Measurements from ENCODE around the gene SLC27A1. TPM values are rescaled to one million over a fixed set of nuclear protein-coding genes. Genes with fewer than 3 reads are reported as not detected.

The SLC27A1 gene
- total RNA-seq, 2 donors from 2014 or later = 11.8 to 16.9 TPM

DNA sequence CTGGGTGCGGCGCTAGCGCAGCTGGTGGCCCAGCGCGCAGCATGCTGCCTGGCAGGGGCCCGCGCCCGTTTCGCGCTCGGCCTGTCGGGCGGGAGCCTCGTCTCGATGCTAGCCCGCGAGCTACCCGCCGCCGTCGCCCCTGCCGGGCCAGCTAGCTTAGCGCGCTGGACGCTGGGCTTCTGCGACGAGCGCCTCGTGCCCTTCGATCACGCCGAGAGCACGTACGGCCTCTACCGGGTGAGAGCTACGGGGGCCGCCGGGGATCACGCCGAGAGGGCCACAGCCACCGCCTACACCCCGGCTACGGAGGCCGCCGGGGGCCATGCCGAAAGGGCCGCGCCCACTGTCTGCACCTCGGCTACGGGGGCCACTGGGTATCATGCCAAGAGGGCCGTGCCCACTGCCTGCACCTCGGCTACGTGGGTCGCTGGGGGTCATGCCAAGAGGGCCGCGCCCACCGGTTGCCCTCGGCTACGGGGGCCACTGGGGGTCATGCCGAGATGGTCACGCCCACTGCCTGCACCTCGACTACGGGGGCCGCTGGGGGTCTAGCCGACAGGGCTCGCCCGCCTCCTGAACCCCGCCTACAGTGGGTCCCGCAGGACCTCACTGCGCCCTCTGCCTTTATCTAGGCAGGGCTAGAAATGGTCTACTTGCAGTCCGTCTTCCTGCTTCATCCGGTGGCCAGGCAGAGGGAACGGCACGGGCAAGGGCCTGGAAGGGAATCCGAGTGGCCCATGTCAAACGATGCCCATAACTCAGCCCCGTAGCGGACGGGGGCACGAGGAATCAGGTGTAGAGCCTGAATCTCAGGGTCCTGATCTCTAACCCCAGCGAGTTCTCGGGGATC is 41.6 kb downstream of the SLC27A1 start:
- Histone ChIP-seq H3K27ac (ENCODE audit: low read depth, low read length) (peak overlapping the region; percentile 87), H3K36me3 (ENCODE audit: control insufficient read depth, insufficient read depth, low read length) (peaks cover 8% of the 10 kb centered on the region), H3K27me3 (ENCODE audit: control insufficient read depth, insufficient read depth, low read length, poor library complexity, severe bottlenecking) (no peaks in the 10 kb centered on the region), H3K4me1 (ENCODE audit: control insufficient read depth, insufficient read depth, low read length) (no peaks in the 10 kb centered on the region), H3K9ac (ENCODE audit: extremely low read depth, low read length, poor library complexity, severe bottlenecking) (peak overlapping the region; percentile 72), H3K9me3 (ENCODE audit: control insufficient read depth, low read length) (peaks cover 11% of the 10 kb centered on the region), H3K4me3 (ENCODE audit: low read length) (peak overlapping the region; percentile 86)
- Mint-ChIP-seq H3K36me3 (ENCODE audit: low read depth) (peaks cover 21% of the 10 kb centered on the region), H3K27ac (peak overlapping the region; percentile 70), H3K9me3 (peaks cover 3% of the 10 kb centered on the region), H3K27me3 (ENCODE audit: insufficient read depth) (no peaks in the 10 kb centered on the region), H3K4me3 (peak overlapping the region; percentile 88), H3K4me1 (peaks cover 6% of the 10 kb centered on the region)
- 3 to 5% methylated on average over 43 to 82 of the region's 82 CpGs for WGBS, 2 experiments (ENCODE audit: insufficient coverage in 1 of 2, insufficient read length in 1 of 2)
- TF ChIP-seq, protein P1, sequence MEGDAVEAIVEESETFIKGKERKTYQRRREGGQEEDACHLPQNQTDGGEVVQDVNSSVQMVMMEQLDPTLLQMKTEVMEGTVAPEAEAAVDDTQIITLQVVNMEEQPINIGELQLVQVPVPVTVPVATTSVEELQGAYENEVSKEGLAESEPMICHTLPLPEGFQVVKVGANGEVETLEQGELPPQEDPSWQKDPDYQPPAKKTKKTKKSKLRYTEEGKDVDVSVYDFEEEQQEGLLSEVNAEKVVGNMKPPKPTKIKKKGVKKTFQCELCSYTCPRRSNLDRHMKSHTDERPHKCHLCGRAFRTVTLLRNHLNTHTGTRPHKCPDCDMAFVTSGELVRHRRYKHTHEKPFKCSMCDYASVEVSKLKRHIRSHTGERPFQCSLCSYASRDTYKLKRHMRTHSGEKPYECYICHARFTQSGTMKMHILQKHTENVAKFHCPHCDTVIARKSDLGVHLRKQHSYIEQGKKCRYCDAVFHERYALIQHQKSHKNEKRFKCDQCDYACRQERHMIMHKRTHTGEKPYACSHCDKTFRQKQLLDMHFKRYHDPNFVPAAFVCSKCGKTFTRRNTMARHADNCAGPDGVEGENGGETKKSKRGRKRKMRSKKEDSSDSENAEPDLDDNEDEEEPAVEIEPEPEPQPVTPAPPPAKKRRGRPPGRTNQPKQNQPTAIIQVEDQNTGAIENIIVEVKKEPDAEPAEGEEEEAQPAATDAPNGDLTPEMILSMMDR (conservative IDR thresholded peaks at IDR 0.05) = peak; percentile 39
- peak; percentile 92 for DNase-seq

DNA sequence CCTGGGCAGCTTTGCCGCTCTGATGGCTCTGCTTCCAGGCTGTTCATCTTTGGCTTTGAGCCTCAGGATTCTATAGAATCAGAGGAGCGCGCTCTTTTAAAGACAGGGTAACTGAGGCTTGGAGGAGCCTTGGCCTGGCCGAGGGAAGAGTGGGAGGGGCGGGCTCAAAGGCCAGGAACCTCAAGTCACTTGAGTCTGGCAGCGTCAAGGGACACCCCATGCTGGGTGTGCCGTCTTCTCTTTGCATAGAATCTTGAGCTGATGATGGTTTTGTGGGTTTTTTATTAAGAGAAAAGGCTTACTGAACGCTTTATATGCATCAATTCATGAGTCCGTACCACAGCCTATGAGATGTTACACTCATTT is 42.2 kb downstream of the SLC27A1 start:
- Histone ChIP-seq H3K9ac (ENCODE audit: extremely low read depth, low read length, poor library complexity, severe bottlenecking) (peak overlapping the region; percentile 72), H3K9me3 (ENCODE audit: control insufficient read depth, low read length) (peaks cover 17% of the 10 kb centered on the region), H3K36me3 (ENCODE audit: control insufficient read depth, insufficient read depth, low read length) (peaks cover 13% of the 10 kb centered on the region), H3K27ac (ENCODE audit: low read depth, low read length) (peak overlapping the region; percentile 60), H3K27me3 (ENCODE audit: control insufficient read depth, insufficient read depth, low read length, poor library complexity, severe bottlenecking) (no peaks in the 10 kb centered on the region), H3K4me3 (ENCODE audit: low read length) (peak overlapping the region; percentile 86), H3K4me1 (ENCODE audit: control insufficient read depth, insufficient read depth, low read length) (no peaks in the 10 kb centered on the region)
- H3K4me3 Mint-ChIP-seq = peak overlapping the region; percentile 88
- DNase-seq = no peak
- peak overlapping the region; percentile 70 for H3K27ac Mint-ChIP-seq
- 75 to 85% methylated on average over 9 of the region's 9 CpGs for WGBS, 2 experiments (ENCODE audit: insufficient coverage in 1 of 2, insufficient read length in 1 of 2)
- TF ChIP-seq, protein P1 (conservative IDR thresholded peaks at IDR 0.05) = no peak
- no peaks in the 10 kb centered on the region for H3K27me3 Mint-ChIP-seq (ENCODE audit: insufficient read depth)
- H3K36me3 Mint-ChIP-seq (ENCODE audit: low read depth) = peaks cover 26% of the 10 kb centered on the region
- H3K4me1 Mint-ChIP-seq = peaks cover 6% of the 10 kb centered on the region
- H3K9me3 Mint-ChIP-seq = peaks cover 9% of the 10 kb centered on the region

DNA sequence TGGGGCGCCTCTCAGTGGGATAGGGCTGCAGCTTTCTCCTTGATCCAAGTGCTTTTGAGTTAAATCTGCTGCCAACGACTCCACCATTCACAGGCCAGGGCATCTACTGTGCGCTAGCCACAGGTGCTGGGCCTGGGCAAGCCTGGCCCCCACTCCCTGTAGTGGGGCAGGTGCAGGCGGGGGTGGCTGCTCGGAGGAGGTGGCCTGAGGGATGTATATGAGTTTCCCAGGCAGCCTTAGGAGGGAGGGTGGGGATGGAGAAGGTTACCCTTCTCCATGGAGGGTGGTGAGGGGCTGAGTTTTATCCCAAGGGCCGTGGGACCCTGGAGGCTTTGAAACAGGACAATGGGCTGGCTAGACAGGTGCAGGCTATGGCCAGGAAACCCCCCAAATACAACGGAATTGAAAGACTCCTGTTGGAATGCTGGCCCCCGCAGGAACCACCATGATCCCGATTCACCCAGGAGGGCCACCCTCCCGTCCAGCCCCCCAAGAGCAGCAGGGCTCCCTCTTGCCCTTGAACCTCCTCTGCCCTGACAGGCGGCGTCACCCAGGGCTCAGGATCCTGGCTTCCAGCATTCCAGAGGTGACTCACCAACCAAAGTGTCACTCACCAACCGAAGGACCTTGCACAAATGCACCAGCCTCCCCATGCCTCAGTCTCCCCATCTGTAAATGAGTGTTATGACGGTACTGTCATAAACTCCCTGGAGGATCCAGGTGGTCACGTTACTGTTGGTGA is 45.3 kb downstream of the SLC27A1 start:
- no peaks in the 10 kb centered on the region for H3K4me1 ChIP-seq (ENCODE audit: control insufficient read depth, insufficient read depth, low read length)
- TF ChIP-seq, protein P1 (conservative IDR thresholded peaks at IDR 0.05) = no peak
- no peak overlapping the region for H3K4me3 Mint-ChIP-seq
- H3K9ac ChIP-seq (ENCODE audit: extremely low read depth, low read length, poor library complexity, severe bottlenecking) = no peak overlapping the region
- H3K4me1 Mint-ChIP-seq = peaks cover 6% of the 10 kb centered on the region
- H3K27me3 Mint-ChIP-seq (ENCODE audit: insufficient read depth) = no peaks in the 10 kb centered on the region
- H3K27ac ChIP-seq (ENCODE audit: low read depth, low read length) = no peak overlapping the region
- H3K9me3 ChIP-seq (ENCODE audit: control insufficient read depth, low read length) = peaks cover 24% of the 10 kb centered on the region
- peaks cover 27% of the 10 kb centered on the region for H3K36me3 ChIP-seq (ENCODE audit: control insufficient read depth, insufficient read depth, low read length)
- peaks cover 15% of the 10 kb centered on the region for H3K9me3 Mint-ChIP-seq
- peaks cover 38% of the 10 kb centered on the region for H3K36me3 Mint-ChIP-seq (ENCODE audit: low read depth)
- WGBS, 2 experiments (ENCODE audit: insufficient coverage in 1 of 2, insufficient read length in 1 of 2) = 93 to 98% methylated on average over 9 to 15 of the region's 15 CpGs
- H3K4me3 ChIP-seq (ENCODE audit: low read length) = no peak overlapping the region
- no peak overlapping the region for H3K27ac Mint-ChIP-seq
- no peaks in the 10 kb centered on the region for H3K27me3 ChIP-seq (ENCODE audit: control insufficient read depth, insufficient read depth, low read length, poor library complexity, severe bottlenecking)
- no peak for DNase-seq
